B cell (primary cell): ENCODE results near the gene TEX14.

Experiments used
- CTCF ChIP-seq: fragments of 200-600 bp; IDR thresholded peaks from one replicate; pipeline ENCODE4 v1.8.0; 2022; ENCODE audit warnings: antibody characterized with exemption, mild to moderate bottlenecking
- EZH2 ChIP-seq: IDR thresholded peaks from 2 replicates; pipeline ENCODE4 v1.6.1; 2012; ENCODE audit warnings: borderline replicate concordance, low read depth, mild to moderate bottlenecking, moderate library complexity, low read length; ENCODE audit not compliant: insufficient read depth, poor library complexity, severe bottlenecking

DNA sequence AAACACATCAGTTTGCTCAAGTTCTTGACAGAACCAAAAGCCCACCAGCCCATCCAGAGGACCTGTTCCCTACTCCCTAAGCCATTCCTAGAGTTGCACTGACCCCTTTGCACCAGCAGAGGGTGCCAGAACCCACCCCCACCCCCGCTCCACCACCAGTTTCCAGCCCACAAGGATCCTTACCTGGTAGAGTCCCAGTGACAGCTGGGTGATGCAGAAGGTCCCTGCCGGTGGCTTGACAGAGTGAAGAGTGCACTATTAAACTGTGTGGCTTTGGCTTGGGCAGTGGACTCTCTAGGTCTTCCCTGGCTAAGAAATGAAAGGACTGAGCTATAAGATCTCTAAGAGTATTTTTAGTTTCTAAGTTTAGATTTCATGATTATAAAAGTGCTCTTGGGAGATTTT, 104.1 kb downstream of the TEX14 start:
- TF ChIP-seq EZH2 (no peak), CTCF (peak; percentile 91)
